Choroid plexus epithelial cell (primary cell): ENCODE results near the gene POLDIP2.
A peak's percentile ranks its signal among the peaks of the same experiment; 100 is the strongest.

ENCODE experiments used
- DNase-seq: peaks from one replicate; pipeline ENCODE4 v3.0.0-alpha.2; 2010; ENCODE audit warnings: low read depth
- H3K4me3 ChIP-seq: 2 replicates; pipeline ENCODE4 v1.5.1; 2011; ENCODE audit warnings: low read depth, mild to moderate bottlenecking, control low read depth, low read length, moderate library complexity
- TF ChIP-seq, protein P1 (sequence below): conservative IDR thresholded peaks from 2 replicates; pipeline ENCODE4 v1.5.1; 2011; ENCODE audit warnings: low read depth, mild to moderate bottlenecking, control low read depth, inconsistent platforms, low read length, moderate library complexity

POLDIP2 gene

GRCh38 chr17:28330671-28331070 is 26.7 kb downstream of the POLDIP2 start:
- DNase-seq = no peak
- TF ChIP-seq, protein P1, sequence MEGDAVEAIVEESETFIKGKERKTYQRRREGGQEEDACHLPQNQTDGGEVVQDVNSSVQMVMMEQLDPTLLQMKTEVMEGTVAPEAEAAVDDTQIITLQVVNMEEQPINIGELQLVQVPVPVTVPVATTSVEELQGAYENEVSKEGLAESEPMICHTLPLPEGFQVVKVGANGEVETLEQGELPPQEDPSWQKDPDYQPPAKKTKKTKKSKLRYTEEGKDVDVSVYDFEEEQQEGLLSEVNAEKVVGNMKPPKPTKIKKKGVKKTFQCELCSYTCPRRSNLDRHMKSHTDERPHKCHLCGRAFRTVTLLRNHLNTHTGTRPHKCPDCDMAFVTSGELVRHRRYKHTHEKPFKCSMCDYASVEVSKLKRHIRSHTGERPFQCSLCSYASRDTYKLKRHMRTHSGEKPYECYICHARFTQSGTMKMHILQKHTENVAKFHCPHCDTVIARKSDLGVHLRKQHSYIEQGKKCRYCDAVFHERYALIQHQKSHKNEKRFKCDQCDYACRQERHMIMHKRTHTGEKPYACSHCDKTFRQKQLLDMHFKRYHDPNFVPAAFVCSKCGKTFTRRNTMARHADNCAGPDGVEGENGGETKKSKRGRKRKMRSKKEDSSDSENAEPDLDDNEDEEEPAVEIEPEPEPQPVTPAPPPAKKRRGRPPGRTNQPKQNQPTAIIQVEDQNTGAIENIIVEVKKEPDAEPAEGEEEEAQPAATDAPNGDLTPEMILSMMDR = no peak
- H3K4me3 ChIP-seq = no peak overlapping the region

DNA sequence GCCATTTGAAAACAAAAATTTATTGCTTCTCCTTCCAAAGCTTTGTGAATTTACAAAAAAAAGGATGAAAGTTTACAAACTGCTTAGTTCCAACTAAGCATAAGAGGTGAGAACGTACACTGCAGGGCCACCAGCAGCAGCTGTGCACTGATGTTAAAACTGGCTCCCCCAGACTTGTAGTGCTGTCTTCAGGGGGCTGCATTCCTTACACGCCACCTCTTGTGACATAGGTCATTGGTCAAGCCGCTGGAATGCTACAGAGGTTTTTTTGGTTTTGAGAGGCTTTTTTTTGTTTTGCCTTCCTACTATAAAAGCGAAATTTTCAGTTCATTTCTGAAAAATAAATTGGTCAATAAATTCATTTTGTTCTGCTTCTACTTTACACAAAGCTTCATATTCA is 29.0 kb downstream of the POLDIP2 start:
- DNase-seq = peak; percentile 87
- no peak overlapping the region for H3K4me3 ChIP-seq
- TF ChIP-seq, protein P1 = no peak

DNA sequence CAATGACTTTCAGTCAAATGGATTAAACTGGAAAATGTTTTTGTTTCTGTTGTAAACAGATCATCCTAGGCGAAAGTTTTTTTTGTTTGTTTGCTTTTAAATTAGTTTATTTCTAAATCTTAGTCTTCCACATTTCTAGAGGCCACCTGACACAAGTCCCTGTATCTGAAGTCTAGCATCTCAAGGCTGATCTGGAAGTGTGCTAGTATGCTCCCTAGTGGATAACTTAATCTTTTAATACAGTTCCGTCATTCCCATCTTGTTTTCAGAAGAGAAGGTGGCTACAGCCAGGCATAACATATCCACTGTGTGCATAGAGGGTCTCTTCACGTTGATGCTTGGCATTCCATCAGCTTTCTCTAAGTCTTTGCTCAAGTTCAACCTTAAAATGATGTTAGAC is 29.6 kb downstream of the POLDIP2 start:
- TF ChIP-seq, protein P1 = peak; percentile 51
- DNase-seq = peak; percentile 74
- no peak overlapping the region for H3K4me3 ChIP-seq

DNA sequence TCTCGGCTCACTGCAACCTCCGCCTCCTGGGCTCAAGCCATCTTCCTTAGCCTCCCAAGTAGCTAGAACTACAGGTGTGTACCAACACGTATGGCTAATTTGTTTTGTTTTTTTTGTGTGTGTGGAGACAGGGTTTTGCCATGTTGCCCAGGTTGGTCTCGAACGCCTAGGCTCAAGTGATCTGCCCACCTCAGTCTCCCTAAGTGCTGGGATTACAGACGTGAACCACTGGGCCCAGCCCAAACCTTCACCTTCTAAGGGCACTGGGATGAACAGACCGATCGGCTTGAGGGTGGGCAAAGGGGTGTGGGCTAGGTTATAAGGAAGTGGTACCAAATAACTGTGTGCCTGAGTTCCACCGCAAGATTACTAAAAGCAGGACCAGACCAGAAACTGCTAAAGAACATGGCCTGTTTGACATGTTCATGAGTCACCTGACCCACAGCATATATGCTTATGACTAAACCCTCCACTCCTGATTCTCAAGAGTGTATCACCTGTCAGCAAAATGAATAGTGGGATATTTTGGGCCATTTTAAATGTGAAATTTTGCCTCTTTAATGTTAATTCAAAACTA is 30.2 kb downstream of the POLDIP2 start:
- H3K4me3 ChIP-seq = no peak overlapping the region
- DNase-seq = peak; percentile 21
- TF ChIP-seq, protein P1 = no peak

- TF ChIP-seq, protein P1 = no peak
- no peak overlapping the region for H3K4me3 ChIP-seq
- DNase-seq = no peak
Measured at GRCh38 chr17:28326114-28326513, 31.2 kb downstream of the POLDIP2 start.

DNA sequence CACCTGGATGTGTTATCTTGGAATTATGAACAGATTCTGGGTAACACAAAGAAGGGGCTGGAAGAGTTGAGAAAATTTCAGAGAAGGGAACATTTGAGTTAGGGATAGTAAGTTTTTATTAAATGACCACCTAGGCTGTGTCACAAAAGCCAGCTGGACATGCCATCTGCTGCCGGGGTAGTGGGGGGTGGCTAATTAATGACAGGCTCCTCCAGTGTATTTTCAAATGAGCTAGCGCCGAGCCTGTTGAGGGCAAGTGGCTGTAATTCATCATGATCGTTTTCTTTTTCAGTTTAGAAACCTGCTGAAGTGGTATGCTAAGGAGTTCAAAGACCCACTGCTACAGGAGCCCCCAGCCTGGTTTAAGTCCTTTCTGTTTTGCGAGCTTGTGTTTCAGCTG is 32.1 kb downstream of the POLDIP2 start:
- TF ChIP-seq, protein P1 = no peak
- DNase-seq = no peak
- no peak overlapping the region for H3K4me3 ChIP-seq

- DNase-seq = no peak
- TF ChIP-seq, protein P1 = no peak
- no peak overlapping the region for H3K4me3 ChIP-seq
Measured at GRCh38 chr17:28324781-28325180, 32.5 kb downstream of the POLDIP2 start.
